Neural cell (in vitro differentiated cells): Measurements from ENCODE around the gene STK24. TPM values are rescaled to one million over a fixed set of nuclear protein-coding genes. Genes with fewer than 3 reads are reported as not detected.

Experiments used
- H2AFZ ChIP-seq: fragments of 200-600, 300-800 bp; sonication (generic), shearing (Covaris generic); 2 replicates; pipeline ENCODE4 v1.6.0; 2014; ENCODE audit warnings: low read depth, mild to moderate bottlenecking, antibody characterized with exemption, low read length, moderate library complexity
- H3F3A ChIP-seq: fragments of 200-600 bp; shearing (Covaris generic); 2 replicates; pipeline ENCODE4 v1.6.1; 2016; ENCODE audit warnings: mild to moderate bottlenecking, moderate library complexity, mixed read lengths, antibody characterized with exemption, low read length; ENCODE audit not compliant: insufficient read depth, poor library complexity, severe bottlenecking
- H3K27ac ChIP-seq: fragments of 200-600, 300-800 bp; sonication (generic), shearing (Covaris generic); 2 replicates; pipeline ENCODE4 v1.5.1; 2014; ENCODE audit warnings: mild to moderate bottlenecking, low read length, moderate library complexity
- H3K27me3 ChIP-seq: fragments of 300-800, 200-600 bp; sonication (generic), shearing (Covaris generic); 2 replicates; pipeline ENCODE4 v1.6.0; 2014; ENCODE audit warnings: mild to moderate bottlenecking, low read depth, low read length, moderate library complexity; ENCODE audit not compliant: insufficient read depth
- H3K36me3 ChIP-seq: fragments of 300-800, 200-600 bp; sonication (generic), shearing (Covaris generic); 2 replicates; pipeline ENCODE4 v1.5.1; 2014; ENCODE audit warnings: mild to moderate bottlenecking, antibody characterized with exemption, low read length, moderate library complexity; ENCODE audit not compliant: insufficient read depth
- H3K4me2 ChIP-seq: fragments of 300-800, 200-600 bp; sonication (generic), shearing (Covaris generic); 2 replicates; pipeline ENCODE4 v1.6.0; 2014; ENCODE audit warnings: mild to moderate bottlenecking, low read length
- H3K4me3 ChIP-seq: fragments of 300-800, 200-600 bp; sonication (generic), shearing (Covaris generic); 2 replicates; pipeline ENCODE4 v1.5.1; 2014; ENCODE audit warnings: mild to moderate bottlenecking, low read length, moderate library complexity
- H3K79me2 ChIP-seq: fragments of 200-600 bp; shearing (Covaris generic); replicated peaks from 2 replicates; pipeline ENCODE4 v1.6.0; 2014; ENCODE audit warnings: mild to moderate bottlenecking, low read length, moderate library complexity; ENCODE audit not compliant: insufficient read depth
- H3K9ac ChIP-seq: fragments of 300-800, 200-600 bp; sonication (generic), shearing (Covaris generic); 2 replicates; pipeline ENCODE4 v1.6.1; 2016; ENCODE audit warnings: mild to moderate bottlenecking, low read length, mixed read lengths
- H3K9me2 ChIP-seq: fragments of 200-600 bp; shearing (Covaris generic); 2 replicates; pipeline ENCODE4 v1.6.1; 2016; ENCODE audit warnings: mild to moderate bottlenecking, low read length, mixed read lengths; ENCODE audit not compliant: insufficient read depth
- H3K9me3 ChIP-seq: fragments of 200-600, 300-800 bp; sonication (generic), shearing (Covaris generic); 2 replicates; pipeline ENCODE4 v1.6.1; 2016; ENCODE audit warnings: mild to moderate bottlenecking, mixed run types, low read length, moderate library complexity, mixed read lengths
- H4K20me1 ChIP-seq: fragments of 200-600 bp; shearing (Covaris generic); 2 replicates; pipeline ENCODE4 v1.6.1; 2016; ENCODE audit warnings: mild to moderate bottlenecking, mixed run types; ENCODE audit not compliant: insufficient read depth
- EP300 ChIP-seq: fragments of 450-650 bp; conservative IDR thresholded peaks from 2 replicates; pipeline ENCODE4 v1.6.1; 2014; ENCODE audit warnings: antibody characterized with exemption, mild to moderate bottlenecking, moderate library complexity; ENCODE audit not compliant: poor library complexity, severe bottlenecking
- EZH2 ChIP-seq: fragments of 200-600, 300-800 bp; shearing (Covaris generic), sonication (generic); IDR thresholded peaks from 2 replicates; pipeline ENCODE4 v1.6.1; 2014; ENCODE audit warnings: antibody characterized with exemption, low read length, borderline replicate concordance, mild to moderate bottlenecking; ENCODE audit not compliant: insufficient read depth, poor library complexity, severe bottlenecking
- MXI1 ChIP-seq: fragments of 450-650 bp; conservative IDR thresholded peaks from 2 replicates; pipeline ENCODE4 v1.6.1; 2014; ENCODE audit warnings: antibody characterized with exemption, mild to moderate bottlenecking; ENCODE audit not compliant: poor library complexity, severe bottlenecking
- POLR2AphosphoS5 ChIP-seq: IDR thresholded peaks from 2 replicates; pipeline ENCODE4 v1.6.1; 2012
- RAD21 ChIP-seq: fragments of 450-650 bp; conservative IDR thresholded peaks from 2 replicates; pipeline ENCODE4 v1.6.1; 2014; ENCODE audit warnings: antibody characterized with exemption, mild to moderate bottlenecking, moderate library complexity
- SMC3 ChIP-seq: fragments of 450-650 bp; conservative IDR thresholded peaks from 2 replicates; pipeline ENCODE4 v1.6.1; 2014; ENCODE audit warnings: antibody characterized with exemption, mild to moderate bottlenecking, moderate library complexity; ENCODE audit not compliant: poor library complexity
- TAF1 ChIP-seq: IDR thresholded peaks from 2 replicates; pipeline ENCODE4 v1.6.1; 2012; ENCODE audit warnings: low read depth
- polyA plus RNA-seq: library from polyadenylated mRNA; depleted of rRNA; stranded (reverse); fragments of >200 nt; gene quantifications from 2 replicates; pipeline ENCODE4 v1.2.3, GENCODE V29; 2014
- TF ChIP-seq, protein P1 (sequence below): IDR thresholded peaks from 2 replicates; pipeline ENCODE4 v1.6.1; 2012; ENCODE audit warnings: borderline replicate concordance
- TF ChIP-seq, protein P2 (sequence below): fragments of 450-650 bp; IDR thresholded peaks from 2 replicates; pipeline ENCODE4 v1.5.1; 2014; ENCODE audit warnings: antibody characterized with exemption, mild to moderate bottlenecking, moderate library complexity; ENCODE audit not compliant: poor library complexity, severe bottlenecking

STK24 gene
- polyA plus RNA-seq, 1 donor from 2014 or later, result 66.0 TPM

DNA sequence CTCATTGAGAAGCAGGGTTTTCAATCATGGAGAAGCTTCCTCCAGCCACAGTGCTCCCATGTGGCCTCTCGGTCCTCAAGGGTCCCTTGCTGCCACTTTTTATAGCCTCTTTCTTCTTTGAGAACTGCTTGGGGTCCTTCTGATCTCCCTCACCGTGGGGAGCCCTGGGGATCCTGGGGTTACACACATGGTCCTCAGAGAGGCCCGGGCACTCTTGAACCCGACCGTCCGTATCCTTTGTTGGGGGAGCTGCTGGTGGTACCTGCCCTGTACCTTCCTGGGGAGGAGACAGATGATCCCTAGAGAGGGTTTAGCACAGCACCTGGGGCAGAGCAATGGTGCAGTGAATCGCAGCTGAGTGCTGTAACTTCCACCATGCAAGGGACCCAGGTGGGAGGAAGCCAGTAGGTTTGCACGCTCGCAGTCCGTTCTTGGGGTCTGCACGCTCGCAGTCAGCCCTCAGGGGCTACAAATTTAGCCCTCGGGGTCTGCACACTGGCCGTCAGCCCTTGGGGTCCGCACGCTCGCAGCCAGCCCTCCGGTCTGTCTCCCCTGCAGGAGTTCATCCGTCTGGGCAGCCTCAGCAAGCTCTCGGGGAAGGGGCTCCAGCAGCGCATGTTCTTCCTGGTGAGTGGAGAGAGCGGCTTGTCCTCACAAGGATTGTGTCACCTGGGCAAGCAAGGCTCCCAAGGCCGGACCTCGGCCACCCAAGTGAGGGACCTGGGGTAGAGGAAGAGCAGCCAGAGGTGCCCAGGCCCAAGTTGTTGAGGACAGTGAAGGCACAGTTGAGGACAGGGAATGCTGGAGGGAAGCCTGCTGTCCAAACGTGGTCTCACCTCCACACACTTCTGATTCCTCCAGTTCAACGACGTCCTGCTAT, 138.4 kb downstream of the STK24 start:
- no peak overlapping the region for H3K9ac ChIP-seq
- TF ChIP-seq TAF1 (no peak), SMC3 (no peak), EZH2 (no peak), EP300 (no peak), MXI1 (no peak), RAD21 (no peak), POLR2AphosphoS5 (no peak)
- TF ChIP-seq, protein P1, sequence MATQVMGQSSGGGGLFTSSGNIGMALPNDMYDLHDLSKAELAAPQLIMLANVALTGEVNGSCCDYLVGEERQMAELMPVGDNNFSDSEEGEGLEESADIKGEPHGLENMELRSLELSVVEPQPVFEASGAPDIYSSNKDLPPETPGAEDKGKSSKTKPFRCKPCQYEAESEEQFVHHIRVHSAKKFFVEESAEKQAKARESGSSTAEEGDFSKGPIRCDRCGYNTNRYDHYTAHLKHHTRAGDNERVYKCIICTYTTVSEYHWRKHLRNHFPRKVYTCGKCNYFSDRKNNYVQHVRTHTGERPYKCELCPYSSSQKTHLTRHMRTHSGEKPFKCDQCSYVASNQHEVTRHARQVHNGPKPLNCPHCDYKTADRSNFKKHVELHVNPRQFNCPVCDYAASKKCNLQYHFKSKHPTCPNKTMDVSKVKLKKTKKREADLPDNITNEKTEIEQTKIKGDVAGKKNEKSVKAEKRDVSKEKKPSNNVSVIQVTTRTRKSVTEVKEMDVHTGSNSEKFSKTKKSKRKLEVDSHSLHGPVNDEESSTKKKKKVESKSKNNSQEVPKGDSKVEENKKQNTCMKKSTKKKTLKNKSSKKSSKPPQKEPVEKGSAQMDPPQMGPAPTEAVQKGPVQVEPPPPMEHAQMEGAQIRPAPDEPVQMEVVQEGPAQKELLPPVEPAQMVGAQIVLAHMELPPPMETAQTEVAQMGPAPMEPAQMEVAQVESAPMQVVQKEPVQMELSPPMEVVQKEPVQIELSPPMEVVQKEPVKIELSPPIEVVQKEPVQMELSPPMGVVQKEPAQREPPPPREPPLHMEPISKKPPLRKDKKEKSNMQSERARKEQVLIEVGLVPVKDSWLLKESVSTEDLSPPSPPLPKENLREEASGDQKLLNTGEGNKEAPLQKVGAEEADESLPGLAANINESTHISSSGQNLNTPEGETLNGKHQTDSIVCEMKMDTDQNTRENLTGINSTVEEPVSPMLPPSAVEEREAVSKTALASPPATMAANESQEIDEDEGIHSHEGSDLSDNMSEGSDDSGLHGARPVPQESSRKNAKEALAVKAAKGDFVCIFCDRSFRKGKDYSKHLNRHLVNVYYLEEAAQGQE, result no peak
- TF ChIP-seq, protein P2, sequence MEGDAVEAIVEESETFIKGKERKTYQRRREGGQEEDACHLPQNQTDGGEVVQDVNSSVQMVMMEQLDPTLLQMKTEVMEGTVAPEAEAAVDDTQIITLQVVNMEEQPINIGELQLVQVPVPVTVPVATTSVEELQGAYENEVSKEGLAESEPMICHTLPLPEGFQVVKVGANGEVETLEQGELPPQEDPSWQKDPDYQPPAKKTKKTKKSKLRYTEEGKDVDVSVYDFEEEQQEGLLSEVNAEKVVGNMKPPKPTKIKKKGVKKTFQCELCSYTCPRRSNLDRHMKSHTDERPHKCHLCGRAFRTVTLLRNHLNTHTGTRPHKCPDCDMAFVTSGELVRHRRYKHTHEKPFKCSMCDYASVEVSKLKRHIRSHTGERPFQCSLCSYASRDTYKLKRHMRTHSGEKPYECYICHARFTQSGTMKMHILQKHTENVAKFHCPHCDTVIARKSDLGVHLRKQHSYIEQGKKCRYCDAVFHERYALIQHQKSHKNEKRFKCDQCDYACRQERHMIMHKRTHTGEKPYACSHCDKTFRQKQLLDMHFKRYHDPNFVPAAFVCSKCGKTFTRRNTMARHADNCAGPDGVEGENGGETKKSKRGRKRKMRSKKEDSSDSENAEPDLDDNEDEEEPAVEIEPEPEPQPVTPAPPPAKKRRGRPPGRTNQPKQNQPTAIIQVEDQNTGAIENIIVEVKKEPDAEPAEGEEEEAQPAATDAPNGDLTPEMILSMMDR, result no peak
- no peaks in the 10 kb centered on the region for H4K20me1 ChIP-seq
- H2AFZ ChIP-seq, result no peak overlapping the region
- H3K4me2 ChIP-seq, result no peak overlapping the region
- H3F3A ChIP-seq, result no peaks in the 10 kb centered on the region
- H3K27ac ChIP-seq, result no peak overlapping the region
- H3K36me3 ChIP-seq, result peaks cover 6% of the 10 kb centered on the region
- no peaks in the 10 kb centered on the region for H3K9me2 ChIP-seq
- H3K4me3 ChIP-seq, result no peak overlapping the region
- no peaks in the 10 kb centered on the region for H3K9me3 ChIP-seq
- H3K79me2 ChIP-seq, result no peaks in the 10 kb centered on the region
- no peaks in the 10 kb centered on the region for H3K27me3 ChIP-seq

DNA sequence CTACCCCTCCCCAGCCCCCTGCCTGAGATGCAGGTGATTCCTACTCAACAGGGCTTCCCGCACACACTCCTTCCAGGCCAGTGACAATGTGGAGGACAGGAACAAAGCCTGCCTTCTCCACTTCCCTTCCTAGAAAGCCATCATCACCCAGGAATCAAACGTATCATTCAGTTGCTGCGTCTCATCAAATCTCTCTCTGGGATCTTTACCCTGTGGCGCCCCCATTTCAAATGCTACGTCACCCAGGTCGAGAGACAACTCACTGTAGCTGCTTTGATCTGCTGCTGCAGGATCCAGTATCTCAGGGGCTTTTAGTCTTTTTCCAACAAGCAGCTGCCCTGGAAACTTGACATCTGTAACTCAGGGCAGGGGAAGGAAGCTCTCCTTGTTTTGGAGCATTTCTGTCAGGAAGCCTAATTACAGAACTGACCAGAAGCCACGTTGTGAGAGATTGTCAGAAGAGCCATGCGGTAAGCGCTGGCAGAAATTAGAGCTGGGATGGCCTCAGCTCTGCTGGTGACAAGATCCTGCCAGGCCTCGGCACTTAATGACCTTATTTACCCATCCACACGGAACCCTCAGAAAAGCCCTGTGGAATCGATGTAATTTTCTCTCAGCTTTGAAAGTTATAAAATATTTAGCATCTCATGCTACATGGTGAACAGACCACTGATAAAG, 140.5 kb downstream of the STK24 start:
- no peak overlapping the region for H3K4me3 ChIP-seq
- H3K9ac ChIP-seq, result no peak overlapping the region
- no peaks in the 10 kb centered on the region for H3K27me3 ChIP-seq
- H3K9me3 ChIP-seq, result no peaks in the 10 kb centered on the region
- no peaks in the 10 kb centered on the region for H3F3A ChIP-seq
- H3K27ac ChIP-seq, result no peak overlapping the region
- no peak overlapping the region for H3K4me2 ChIP-seq
- H3K36me3 ChIP-seq, result peaks cover 6% of the 10 kb centered on the region
- no peaks in the 10 kb centered on the region for H4K20me1 ChIP-seq
- no peaks in the 10 kb centered on the region for H3K79me2 ChIP-seq
- H2AFZ ChIP-seq, result no peak overlapping the region
- TF ChIP-seq, protein P1, result no peak
- TF ChIP-seq SMC3, result no peak
- TF ChIP-seq TAF1, result no peak
- TF ChIP-seq EZH2, result no peak
- no peak for TF ChIP-seq EP300
- TF ChIP-seq, protein P2, result no peak
- no peak for TF ChIP-seq MXI1
- no peak for TF ChIP-seq POLR2AphosphoS5
- TF ChIP-seq RAD21, result no peak
- no peaks in the 10 kb centered on the region for H3K9me2 ChIP-seq
